ENCODE data around the gene OVOL1.
"Not testable (repeated sequence)": the region's sequence is repeated elsewhere in the genome, so short reads cannot be mapped to it uniquely, and the experiment has no call there.

The OVOL1 gene

DNA sequence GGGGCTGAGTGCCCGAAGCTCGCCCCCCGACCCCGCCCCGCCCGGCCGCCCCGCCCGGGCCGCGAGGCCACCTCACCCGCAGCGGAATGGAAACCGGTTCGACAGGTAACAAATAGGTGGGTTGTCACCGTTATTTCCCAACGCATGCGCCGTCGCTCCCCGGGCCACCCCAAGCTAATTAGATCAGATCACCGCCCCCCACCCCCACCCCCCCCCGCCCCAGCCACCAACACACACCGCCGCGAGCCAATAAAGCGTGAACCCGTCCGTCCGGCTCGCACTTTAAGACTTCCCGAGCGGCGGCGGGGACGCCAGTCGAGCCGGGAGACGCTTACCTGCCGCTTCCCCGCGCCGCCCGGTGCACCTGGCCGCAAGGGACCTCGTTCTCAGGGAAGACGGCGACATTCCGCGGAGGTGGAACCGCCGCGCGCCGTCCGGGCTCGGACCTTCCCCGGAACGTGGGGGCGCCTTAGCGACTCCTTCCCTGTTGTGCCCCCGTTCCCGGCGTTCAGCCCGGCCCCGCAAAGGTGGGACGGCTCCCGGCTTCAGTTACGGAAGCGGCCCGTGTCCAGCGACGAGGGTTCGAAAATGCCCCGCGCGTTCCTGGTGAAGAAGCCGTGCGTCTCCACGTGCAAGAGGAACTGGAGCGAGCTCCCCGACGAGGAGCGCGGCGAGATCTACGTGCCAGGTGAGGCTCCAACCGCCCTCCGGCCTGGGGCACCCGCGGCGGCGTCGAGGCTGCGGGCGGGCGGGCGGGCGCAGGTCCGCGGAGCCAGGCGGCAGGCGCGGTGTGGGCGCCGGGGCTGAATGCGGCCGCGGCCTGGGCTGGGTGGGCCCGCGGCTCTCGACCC lies at the start of gene OVOL1:
OVOL1 (plus strand) TSS at position 278 of the 851 bp plus-strand sequence; CDS start at position 589, 311 bp downstream.
- no peak for FAIRE-seq

GRCh38 chr11:65739022-65739421 lies 47.8 kb upstream of the OVOL1 start:
- FAIRE-seq, result no peak

- no peak for FAIRE-seq
Measured at GRCh38 chr11:65741185-65741584, 45.7 kb upstream of the OVOL1 start.

- no peak for FAIRE-seq
Measured at GRCh38 chr11:65742353-65742752, 44.5 kb upstream of the OVOL1 start.

DNA sequence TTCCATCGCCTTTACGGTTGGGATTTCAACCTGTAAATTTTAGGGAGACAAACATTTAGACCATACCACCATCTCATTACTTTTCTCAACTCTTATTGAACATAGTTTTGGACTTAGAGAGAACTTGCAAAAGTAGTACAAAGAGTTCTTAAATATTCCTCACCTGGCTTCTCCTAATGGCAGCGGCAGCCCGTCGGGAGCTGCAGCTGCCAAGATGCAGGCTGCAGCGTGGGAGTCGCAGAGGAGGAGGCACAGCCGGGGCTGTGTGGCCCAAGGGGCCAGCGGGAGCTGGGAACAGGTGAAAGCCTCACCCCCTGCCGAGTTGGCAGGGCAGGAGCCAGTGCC lies 43.2 kb upstream of the OVOL1 start:
- FAIRE-seq, result no peak

DNA sequence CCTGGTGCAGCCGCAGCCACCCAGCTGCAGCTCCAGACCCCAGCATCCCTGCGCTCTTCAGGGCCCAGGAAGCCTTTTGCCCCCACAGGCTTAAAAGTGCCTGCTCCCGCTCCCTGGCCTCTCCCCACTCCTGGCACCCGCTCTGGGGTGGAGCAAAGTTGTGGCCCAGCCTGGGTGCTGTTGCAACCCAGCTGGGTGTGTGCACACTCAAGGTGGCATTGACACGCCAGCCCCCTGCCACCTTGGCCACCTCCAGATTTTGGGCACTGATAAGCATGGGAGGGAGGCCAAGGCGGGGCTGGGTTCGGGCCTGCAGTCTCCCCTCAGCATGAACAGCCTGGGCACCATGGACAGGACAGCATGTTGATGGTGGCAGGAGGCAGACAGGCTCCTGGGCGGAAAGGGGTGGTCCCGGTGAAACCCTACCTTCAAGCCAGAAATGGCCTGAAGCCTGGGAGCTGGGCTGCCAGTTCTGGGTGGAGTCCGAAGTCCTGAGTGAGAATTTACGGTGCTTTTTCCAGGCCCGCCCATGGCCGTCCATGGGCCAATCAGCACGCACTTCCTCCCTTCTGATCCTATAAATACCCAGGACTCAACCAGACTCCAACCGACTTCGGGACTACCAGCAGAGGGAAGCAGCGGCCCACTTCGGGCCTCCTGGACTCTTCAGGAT lies 42.7 kb upstream of the OVOL1 start:
- FAIRE-seq, result no peak

- FAIRE-seq, result no peak
Measured at GRCh38 chr11:65744699-65745042, 42.2 kb upstream of the OVOL1 start.

- FAIRE-seq, result no peak
Measured at GRCh38 chr11:65745049-65745448, 41.8 kb upstream of the OVOL1 start.

GRCh38 chr11:65762169-65762568 lies 24.7 kb upstream of the OVOL1 start:
- not testable (repeated sequence) for FAIRE-seq

DNA sequence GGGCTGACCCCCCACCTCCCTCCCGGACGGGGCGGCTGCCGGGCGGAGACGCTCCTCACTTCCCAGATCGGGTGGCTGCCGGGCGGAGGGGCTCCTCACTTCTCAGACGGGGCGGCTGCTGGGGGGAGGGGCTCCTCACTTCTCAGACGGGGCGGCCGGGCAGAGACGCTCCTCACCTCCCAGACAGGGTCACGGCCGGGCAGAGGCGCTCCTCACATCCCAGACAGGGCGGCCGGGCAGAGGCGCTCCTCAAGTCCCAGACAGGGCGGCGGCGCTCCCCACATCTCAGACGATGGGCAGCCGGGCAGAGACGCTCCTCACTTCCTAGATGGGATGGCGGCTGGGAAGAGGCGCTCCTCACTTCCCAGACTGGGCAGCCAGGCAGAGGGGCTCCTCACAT lies 24.0 kb upstream of the OVOL1 start:
- FAIRE-seq, result not testable (repeated sequence)

DNA sequence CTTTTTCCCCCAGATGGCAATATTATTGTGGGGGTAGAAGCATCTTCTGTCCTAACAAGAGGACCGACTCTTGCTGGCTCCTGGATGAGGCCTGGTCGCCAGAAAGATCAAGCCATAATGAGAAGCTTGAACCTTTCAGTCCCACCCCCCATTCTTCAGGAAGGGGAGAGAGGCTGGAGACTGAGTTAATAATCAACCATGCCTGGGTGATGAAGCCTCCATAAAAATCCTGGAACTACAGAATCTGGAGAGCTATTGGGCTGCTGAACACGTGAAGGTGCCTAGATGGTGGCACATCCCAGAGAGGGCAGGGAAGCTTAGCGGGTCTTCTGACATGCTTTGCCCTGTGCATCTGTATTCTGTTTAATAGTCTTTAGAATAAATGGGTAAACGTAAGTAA lies 22.4 kb upstream of the OVOL1 start:
- FAIRE-seq, result no peak

GRCh38 chr11:65766535-65766934 lies 20.3 kb upstream of the OVOL1 start:
- no peak for FAIRE-seq

GRCh38 chr11:65767406-65767805 lies 19.5 kb upstream of the OVOL1 start:
- FAIRE-seq, result no peak

DNA sequence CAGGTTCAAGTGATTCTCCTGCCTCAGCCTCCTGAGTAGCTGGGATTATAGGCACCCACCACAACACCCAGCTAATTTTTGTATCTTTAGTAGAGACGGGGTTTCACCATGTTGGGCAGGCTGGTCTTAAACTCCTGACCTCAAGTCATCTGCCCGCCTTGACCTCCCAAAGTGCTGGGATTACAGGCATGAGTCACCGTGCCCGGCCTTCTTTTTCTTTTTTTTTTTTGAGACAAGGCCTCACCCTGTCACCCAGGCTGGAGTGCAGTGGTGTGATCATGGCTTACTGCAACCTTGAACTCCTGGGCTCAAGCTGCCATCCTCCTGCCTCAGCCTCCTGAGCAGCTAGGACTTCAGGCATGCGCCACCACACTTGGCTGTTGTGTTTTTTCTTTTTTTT lies 19.1 kb upstream of the OVOL1 start:
- not testable (repeated sequence) for FAIRE-seq

- no peak for FAIRE-seq
Measured at GRCh38 chr11:65770951-65771567, 15.8 kb upstream of the OVOL1 start.

DNA sequence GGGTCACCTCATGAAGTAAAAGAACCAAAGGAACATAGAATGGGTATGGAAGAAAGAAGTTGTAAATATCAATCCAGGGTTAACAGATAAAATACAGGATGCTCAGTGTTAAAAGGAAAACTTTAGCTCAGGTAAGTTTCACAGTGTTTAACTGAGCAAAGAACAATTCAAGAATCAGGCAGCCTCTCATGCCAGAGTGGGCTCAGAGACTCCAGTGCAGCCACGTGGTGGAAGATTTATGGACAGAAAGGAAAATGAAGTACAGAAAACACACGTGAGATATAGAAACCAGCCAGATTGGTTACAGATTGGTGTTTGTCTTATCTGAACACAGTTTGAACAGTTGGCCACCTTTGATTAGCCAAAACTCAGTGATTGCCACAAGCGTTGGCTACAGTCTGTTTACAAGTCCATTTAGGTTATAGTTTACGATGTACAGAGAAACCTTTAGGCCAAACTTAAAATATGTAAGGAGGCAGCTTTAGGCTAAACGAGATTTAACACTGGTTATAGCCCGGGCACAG lies 15.2 kb upstream of the OVOL1 start:
- no peak for FAIRE-seq

GRCh38 chr11:65773784-65774411 lies 13.0 kb upstream of the OVOL1 start:
- FAIRE-seq, result no peak

- no peak for FAIRE-seq
Measured at GRCh38 chr11:65774525-65775306, 12.1 kb upstream of the OVOL1 start.

DNA sequence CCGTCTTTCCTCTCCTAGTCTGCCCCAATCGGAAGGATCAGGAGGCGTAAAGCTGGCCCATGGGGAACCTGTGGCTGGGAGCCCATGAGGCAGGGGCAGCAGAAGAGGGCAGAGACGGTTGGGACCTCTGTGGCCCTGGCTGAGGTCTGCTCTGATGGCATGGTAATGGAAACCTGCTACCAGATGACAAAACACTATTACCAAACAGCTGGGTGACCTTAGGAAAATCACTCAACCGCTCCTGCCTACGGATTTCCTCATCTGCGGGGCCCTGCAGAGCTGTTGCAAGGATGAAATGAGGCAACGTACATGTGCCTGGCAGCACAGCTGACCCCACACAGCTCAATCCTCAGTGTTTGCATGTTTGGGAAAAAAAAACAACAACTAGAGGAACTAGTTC lies 10.7 kb upstream of the OVOL1 start:
- FAIRE-seq, result no peak

DNA sequence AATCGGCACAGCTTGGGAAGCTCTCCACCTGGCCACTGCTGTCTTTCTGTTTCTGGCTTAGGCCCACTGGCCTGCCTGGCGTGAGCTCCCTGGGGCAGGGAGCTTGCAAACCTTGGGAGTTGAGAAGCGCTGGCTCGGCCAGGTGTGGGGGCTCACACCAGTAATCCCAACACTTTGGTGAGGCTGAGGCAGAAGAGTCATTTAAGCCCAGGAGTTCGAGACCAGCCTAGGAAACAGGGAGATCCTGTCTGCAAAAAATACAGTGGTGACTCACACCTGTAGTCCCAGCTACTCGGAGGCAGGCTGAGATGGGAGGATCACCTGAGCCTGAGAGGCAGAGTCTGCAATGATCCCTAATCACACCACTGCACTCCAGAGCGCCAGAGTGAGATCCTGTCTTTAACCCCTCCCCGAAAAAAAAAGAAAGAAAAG lies 10.1 kb upstream of the OVOL1 start:
- no peak for FAIRE-seq

- no peak for FAIRE-seq
Measured at GRCh38 chr11:65777241-65777640, 9.6 kb upstream of the OVOL1 start.

GRCh38 chr11:65777821-65778361 lies 9.0 kb upstream of the OVOL1 start:
- FAIRE-seq, result no peak
